WTC11 (cell line): ENCODE data around the gene TMEM234.

Experiments
- ZBTB21 ChIP-seq: sonication (generic); formaldehyde crosslinking; IDR thresholded peaks from 2 replicates; pipeline ENCODE4 v1.8.1; 2023; ENCODE audit warnings: mild to moderate bottlenecking, missing genetic modification reagents, borderline replicate concordance
- ZNF423 ChIP-seq: fragments of 250-450 bp; sonication (Bioruptor Pico); IDR thresholded peaks from 2 replicates; pipeline ENCODE4 v2.1.2; 2022; ENCODE audit warnings: mild to moderate bottlenecking, moderate library complexity
- ZNF425 ChIP-seq: fragments of 250-450 bp; sonication (Bioruptor Pico); conservative IDR thresholded peaks from 2 replicates; pipeline ENCODE4 v1.9.0; 2021; ENCODE audit warnings: mild to moderate bottlenecking
- TF ChIP-seq, protein P1 (sequence below): fragments of 200-600 bp; IDR thresholded peaks from 2 replicates; pipeline ENCODE4 v1.8.0; 2022; ENCODE audit warnings: antibody characterized with exemption
- TF ChIP-seq, protein P2 (sequence below): sonication (generic); formaldehyde crosslinking; IDR thresholded peaks from 2 replicates; pipeline ENCODE4 v1.8.0; 2022; ENCODE audit warnings: mild to moderate bottlenecking, missing genetic modification reagents

DNA sequence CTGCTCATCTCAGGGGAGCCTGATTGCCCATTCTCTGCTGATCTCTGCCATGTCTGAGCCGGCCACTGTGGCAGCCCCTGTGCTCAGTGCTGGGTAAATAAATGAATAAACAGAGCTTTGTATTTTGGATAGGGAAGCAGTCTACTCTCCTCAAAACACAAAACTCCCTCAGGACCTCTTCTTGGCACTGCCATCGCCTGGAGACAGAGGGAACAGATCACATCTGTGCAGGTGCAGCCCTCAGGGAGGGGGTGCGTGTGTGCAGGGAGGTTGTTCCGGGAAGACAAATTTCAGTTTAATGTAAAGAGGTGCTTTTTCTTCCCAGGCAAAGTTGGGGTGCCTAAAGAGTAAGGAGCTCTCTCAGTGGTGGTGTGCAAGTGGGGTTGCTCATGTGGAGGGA is 17.2 kb upstream of the TMEM234 start:
- TF ChIP-seq ZNF425 (CRISPR knock-in tag) (no peak), ZBTB21 (CRISPR knock-in tag) (no peak), ZNF423 (no peak)
- TF ChIP-seq, protein P1, sequence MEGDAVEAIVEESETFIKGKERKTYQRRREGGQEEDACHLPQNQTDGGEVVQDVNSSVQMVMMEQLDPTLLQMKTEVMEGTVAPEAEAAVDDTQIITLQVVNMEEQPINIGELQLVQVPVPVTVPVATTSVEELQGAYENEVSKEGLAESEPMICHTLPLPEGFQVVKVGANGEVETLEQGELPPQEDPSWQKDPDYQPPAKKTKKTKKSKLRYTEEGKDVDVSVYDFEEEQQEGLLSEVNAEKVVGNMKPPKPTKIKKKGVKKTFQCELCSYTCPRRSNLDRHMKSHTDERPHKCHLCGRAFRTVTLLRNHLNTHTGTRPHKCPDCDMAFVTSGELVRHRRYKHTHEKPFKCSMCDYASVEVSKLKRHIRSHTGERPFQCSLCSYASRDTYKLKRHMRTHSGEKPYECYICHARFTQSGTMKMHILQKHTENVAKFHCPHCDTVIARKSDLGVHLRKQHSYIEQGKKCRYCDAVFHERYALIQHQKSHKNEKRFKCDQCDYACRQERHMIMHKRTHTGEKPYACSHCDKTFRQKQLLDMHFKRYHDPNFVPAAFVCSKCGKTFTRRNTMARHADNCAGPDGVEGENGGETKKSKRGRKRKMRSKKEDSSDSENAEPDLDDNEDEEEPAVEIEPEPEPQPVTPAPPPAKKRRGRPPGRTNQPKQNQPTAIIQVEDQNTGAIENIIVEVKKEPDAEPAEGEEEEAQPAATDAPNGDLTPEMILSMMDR: no peak
- TF ChIP-seq, protein P2, sequence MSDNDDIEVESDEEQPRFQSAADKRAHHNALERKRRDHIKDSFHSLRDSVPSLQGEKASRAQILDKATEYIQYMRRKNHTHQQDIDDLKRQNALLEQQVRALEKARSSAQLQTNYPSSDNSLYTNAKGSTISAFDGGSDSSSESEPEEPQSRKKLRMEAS (CRISPR knock-in tag): no peak
